Osteocyte (in vitro differentiated cells): Measurements from ENCODE around the gene AMN1. TPM values are rescaled to one million over a fixed set of nuclear protein-coding genes. Genes with fewer than 3 reads are reported as not detected.
"Not testable (repeated sequence)": the region's sequence is repeated elsewhere in the genome, so short reads cannot be mapped to it uniquely, and the experiment has no call there.

Source experiments
- DNase-seq: peaks from one replicate; pipeline ENCODE4 v3.0.0; 2021; ENCODE audit warnings: mixed read lengths; ENCODE audit not compliant: unreplicated experiment; ENCODE audit errors: extremely low spot score
- H3K27ac Mint-ChIP-seq: one replicate; pipeline ENCODE4 v1.8.0; 2021; ENCODE audit warnings: mild to moderate bottlenecking, mixed read lengths; ENCODE audit not compliant: unreplicated experiment
- H3K27me3 Mint-ChIP-seq: one replicate; pipeline ENCODE4 v1.8.0; 2021; ENCODE audit warnings: mixed read lengths; ENCODE audit not compliant: unreplicated experiment
- H3K36me3 Mint-ChIP-seq: one replicate; pipeline ENCODE4 v1.8.0; 2021; ENCODE audit warnings: mixed read lengths; ENCODE audit not compliant: unreplicated experiment
- H3K4me1 Mint-ChIP-seq: one replicate; pipeline ENCODE4 v1.8.0; 2021; ENCODE audit warnings: mixed read lengths; ENCODE audit not compliant: unreplicated experiment
- H3K4me3 Mint-ChIP-seq: one replicate; pipeline ENCODE4 v1.8.0; 2021; ENCODE audit warnings: mild to moderate bottlenecking, moderate library complexity, mixed read lengths; ENCODE audit not compliant: unreplicated experiment
- H3K9me3 Mint-ChIP-seq: one replicate; pipeline ENCODE4 v1.8.0; 2021; ENCODE audit warnings: mixed read lengths; ENCODE audit not compliant: unreplicated experiment
- CTCF ChIP-seq: fragments of 200-600 bp; sonication (generic); IDR thresholded peaks from 2 replicates; pipeline ENCODE4 v1.5.0; 2021; ENCODE audit warnings: antibody characterized with exemption, mild to moderate bottlenecking, moderate library complexity
- total RNA-seq: library from RNA; stranded (reverse); gene quantifications from 2 replicates; pipeline ENCODE4 v1.2.1, GENCODE V29; 2021

The AMN1 gene
- total RNA-seq, 1 donor from 2014 or later = 8.5 TPM

DNA sequence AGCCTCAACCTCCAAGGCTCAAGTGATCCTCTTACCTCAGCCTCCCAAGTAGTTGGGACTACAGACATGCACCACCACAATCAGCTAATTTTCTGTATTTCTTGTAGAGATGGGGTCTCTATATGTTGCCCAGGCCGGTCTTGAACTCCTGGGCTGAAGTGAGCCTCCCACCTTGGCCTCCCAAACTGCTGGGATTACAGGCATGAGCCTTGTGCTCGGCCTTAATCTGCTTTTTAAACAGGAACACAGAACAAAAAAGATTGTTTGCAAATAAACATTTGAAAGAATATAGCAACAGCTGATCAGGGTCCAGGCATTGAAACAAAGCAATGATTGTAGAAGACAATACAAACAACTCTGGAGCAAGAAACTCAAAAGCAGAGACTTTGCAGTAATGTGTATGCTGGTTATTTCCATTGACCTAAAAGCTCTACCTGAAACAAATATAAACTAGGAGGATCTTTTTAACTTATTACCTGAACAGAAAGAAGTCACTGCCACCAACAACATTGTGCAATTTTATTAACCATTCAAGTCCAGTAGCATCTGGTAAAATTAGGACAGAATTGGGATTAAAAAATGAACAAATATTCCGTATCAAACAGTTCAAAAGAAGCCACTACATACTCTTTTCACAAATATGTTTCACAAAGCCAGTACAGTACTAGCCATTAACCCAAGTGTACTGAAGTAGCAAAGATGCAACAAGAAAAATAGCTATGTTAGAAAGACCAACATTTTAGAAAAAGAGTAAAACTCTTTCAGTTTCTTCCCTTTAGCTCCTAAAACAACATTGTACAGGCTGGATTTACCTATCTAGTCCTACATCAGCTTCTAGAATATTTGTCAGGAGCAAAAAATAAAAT, 14.2 kb downstream of the AMN1 start:
- H3K4me3 Mint-ChIP-seq = no peak overlapping the region
- no peak for DNase-seq
- H3K27me3 Mint-ChIP-seq = no peaks in the 10 kb centered on the region
- H3K9me3 Mint-ChIP-seq = peaks cover 10% of the 10 kb centered on the region
- no peaks in the 10 kb centered on the region for H3K4me1 Mint-ChIP-seq
- peaks cover 3% of the 10 kb centered on the region for H3K36me3 Mint-ChIP-seq
- no peak overlapping the region for H3K27ac Mint-ChIP-seq
- no peak for TF ChIP-seq CTCF

DNA sequence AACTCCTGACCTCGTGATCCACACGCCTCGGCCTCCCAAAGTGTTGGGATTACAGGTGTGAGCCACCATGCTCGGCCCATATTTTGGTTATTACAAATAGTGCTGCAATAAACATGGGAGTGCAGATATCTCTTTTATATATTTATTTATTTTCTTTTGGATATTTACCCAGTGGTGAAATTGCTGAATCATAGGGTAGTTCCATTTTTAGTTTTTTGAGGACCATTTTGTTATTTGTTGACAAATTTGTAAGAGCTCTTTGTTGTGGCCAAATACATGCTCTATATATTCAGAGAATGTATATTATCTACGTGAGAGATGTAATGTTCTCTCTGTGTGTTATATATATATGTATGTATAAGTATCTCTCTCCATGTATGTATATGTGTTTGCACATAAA, 15.9 kb downstream of the AMN1 start:
- DNase-seq = no peak
- H3K36me3 Mint-ChIP-seq = peaks cover 10% of the 10 kb centered on the region
- peaks cover 12% of the 10 kb centered on the region for H3K9me3 Mint-ChIP-seq
- no peak for TF ChIP-seq CTCF
- no peak overlapping the region for H3K27ac Mint-ChIP-seq
- no peaks in the 10 kb centered on the region for H3K27me3 Mint-ChIP-seq
- no peaks in the 10 kb centered on the region for H3K4me1 Mint-ChIP-seq
- H3K4me3 Mint-ChIP-seq = no peak overlapping the region

- Mint-ChIP-seq H3K9me3 (peaks cover 11% of the 10 kb centered on the region), H3K27ac (no peak overlapping the region), H3K36me3 (peaks cover 13% of the 10 kb centered on the region), H3K4me3 (no peak overlapping the region), H3K27me3 (no peaks in the 10 kb centered on the region), H3K4me1 (no peaks in the 10 kb centered on the region)
- no peak for TF ChIP-seq CTCF
- DNase-seq = no peak
Observed at GRCh38 chr12:31710021-31710818, 18.6 kb downstream of the AMN1 start.

- not testable (repeated sequence) for H3K27me3 Mint-ChIP-seq, H3K4me3 Mint-ChIP-seq, DNase-seq, H3K27ac Mint-ChIP-seq, H3K4me1 Mint-ChIP-seq
- Mint-ChIP-seq H3K36me3 (peaks cover 13% of the 10 kb centered on the region), H3K9me3 (peaks cover 11% of the 10 kb centered on the region)
Observed at GRCh38 chr12:31708118-31708517, 20.7 kb downstream of the AMN1 start.

DNA sequence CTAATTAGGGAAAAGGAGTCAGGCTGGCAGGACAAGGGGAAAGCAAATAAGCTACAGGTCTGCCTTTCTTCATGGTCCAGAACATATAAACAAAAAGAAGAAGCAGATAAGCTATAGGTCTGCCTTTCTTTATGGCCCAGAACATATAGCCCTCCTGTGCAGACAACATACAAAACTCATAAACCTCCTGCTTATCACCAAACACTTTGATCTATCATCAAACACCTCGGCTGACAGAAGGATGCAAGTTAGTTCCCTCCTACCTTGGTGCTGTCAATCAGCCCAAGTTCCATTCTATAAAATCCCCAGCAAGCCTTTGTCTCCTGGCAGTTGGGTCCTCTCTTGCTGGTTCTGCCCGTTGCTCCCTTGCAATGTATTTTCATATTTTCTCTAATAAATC, 23.2 kb downstream of the AMN1 start:
- Mint-ChIP-seq H3K4me1 (no peaks in the 10 kb centered on the region), H3K27ac (no peak overlapping the region), H3K27me3 (no peaks in the 10 kb centered on the region), H3K36me3 (peaks cover 13% of the 10 kb centered on the region), H3K4me3 (no peak overlapping the region), H3K9me3 (peaks cover 11% of the 10 kb centered on the region)
- TF ChIP-seq CTCF = no peak
- DNase-seq = no peak
